Keratinocyte (primary cell): Measurements from ENCODE around the gene PPP4C. TPM values are rescaled to one million over a fixed set of nuclear protein-coding genes. Genes with fewer than 3 reads are reported as not detected.
A peak's percentile ranks its signal among the peaks of the same experiment; 100 is the strongest.

Experiments used
- DNase-seq: peaks from one replicate; pipeline ENCODE4 v3.0.0-alpha.2; 2011; ENCODE audit warnings: low read depth, missing footprints, low spot score
- FAIRE-seq: peaks from 2 replicates; lab custom pipeline; 2011; peaks lifted over from hg19 to GRCh38; lab: Jason Lieb, UNC
- H2AFZ ChIP-seq: 2 replicates; pipeline ENCODE4 v1.6.0; 2012; ENCODE audit warnings: low read length, control low read depth, inconsistent platforms; ENCODE audit not compliant: control insufficient read depth
- H3K27ac ChIP-seq: 2 replicates; pipeline ENCODE4 v1.5.1; 2011; ENCODE audit warnings: low read length; ENCODE audit not compliant: control insufficient read depth, insufficient read depth
- H3K27me3 ChIP-seq: 3 replicates; pipeline ENCODE4 v1.6.0; 2011; ENCODE audit warnings: low read length; ENCODE audit not compliant: control insufficient read depth, insufficient read depth; ENCODE audit errors: extremely low read depth
- H3K36me3 ChIP-seq, 2 experiments: 2 replicates in 1 of 2; 3 replicates in 1 of 2; pipeline ENCODE4 v1.5.1; 2011; ENCODE audit warnings: low read length in 2 of 2, mild to moderate bottlenecking in 1 of 2; ENCODE audit not compliant: control insufficient read depth in 2 of 2, insufficient read depth in 2 of 2; ENCODE audit errors: extremely low read depth in 1 of 2
- H3K4me1 ChIP-seq: 3 replicates; pipeline ENCODE4 v1.5.1; 2011; ENCODE audit warnings: low read length; ENCODE audit not compliant: control insufficient read depth, insufficient read depth; ENCODE audit errors: extremely low read depth
- H3K4me2 ChIP-seq: 3 replicates; pipeline ENCODE4 v1.6.0; 2011; ENCODE audit warnings: low read depth, low read length; ENCODE audit not compliant: control insufficient read depth, insufficient read depth; ENCODE audit errors: extremely low read depth
- H3K4me3 ChIP-seq, 3 experiments: fragments of 200-600 bp in 1 of 3; sonication (generic) in 1 of 3; 2 replicates in 2 of 3; 3 replicates in 1 of 3; pipeline ENCODE4 v1.5.1; 2011 to 2016; ENCODE audit warnings: low read length in 3 of 3, mild to moderate bottlenecking in 3 of 3, control low read depth in 2 of 3, inconsistent platforms in 1 of 3, low read depth in 1 of 3, mixed read lengths in 1 of 3, mixed run types in 1 of 3, moderate library complexity in 1 of 3; ENCODE audit not compliant: control insufficient read depth in 2 of 3, insufficient read depth in 2 of 3; ENCODE audit errors: extremely low read depth in 1 of 3
- H3K79me2 ChIP-seq: 2 replicates; pipeline ENCODE4 v1.6.0; 2012; ENCODE audit warnings: low read length; ENCODE audit not compliant: control insufficient read depth, insufficient read depth
- H3K9ac ChIP-seq: 3 replicates; pipeline ENCODE4 v1.6.0; 2011; ENCODE audit warnings: low read length; ENCODE audit not compliant: control insufficient read depth, insufficient read depth; ENCODE audit errors: extremely low read depth
- H3K9me1 ChIP-seq: 3 replicates; pipeline ENCODE4 v1.6.0; 2011; ENCODE audit warnings: low read length; ENCODE audit not compliant: control insufficient read depth, insufficient read depth; ENCODE audit errors: extremely low read depth
- H3K9me3 ChIP-seq: 2 replicates; pipeline ENCODE4 v1.5.1; 2012; ENCODE audit warnings: low read depth, low read length; ENCODE audit not compliant: control insufficient read depth
- H4K20me1 ChIP-seq: 3 replicates; pipeline ENCODE4 v1.6.0; 2011; ENCODE audit warnings: low read length; ENCODE audit not compliant: control insufficient read depth, insufficient read depth; ENCODE audit errors: extremely low read depth
- CTCF ChIP-seq, 3 experiments: IDR thresholded peaks in 1 of 3; conservative IDR thresholded peaks in 1 of 3; optimal IDR thresholded peaks in 1 of 3; 2 replicates in 2 of 3; 3 replicates in 1 of 3; pipeline versions ENCODE3 to v1.5.1; 2011; ENCODE audit warnings: low read length in 3 of 3, mild to moderate bottlenecking in 3 of 3, moderate library complexity in 2 of 3, control low read depth in 1 of 3, inconsistent platforms in 1 of 3; ENCODE audit not compliant: insufficient read depth in 2 of 3; ENCODE audit errors: extremely low read depth in 1 of 3
- EZH2 ChIP-seq: IDR thresholded peaks from one replicate; pipeline ENCODE4 v1.6.1; 2012; ENCODE audit warnings: inconsistent platforms, mild to moderate bottlenecking, low read length, moderate library complexity
- dilution Hi-C: fragments of 300-500 bp; cut with MboI; formaldehyde crosslinking; loops from one replicate; pipeline ENCODE4 v1.7.0; 2020; ENCODE audit warnings: low sequenced_read_pairs; ENCODE audit not compliant: extremely low pct_ligation_motif_present
- polyA plus RNA-seq, 5 experiments: library from polyadenylated mRNA; depleted of rRNA in 3 of 5; stranded (reverse) in 3 of 5; stranded (forward) in 1 of 5; unstranded in 1 of 5; fragments of >200 nt; gene quantifications; 1 replicate in 1 of 5; 2 replicates in 3 of 5; 3 replicates in 1 of 5; pipeline versions ENCODE4 v1.2.1 to v1.2.3, GENCODE V29; 2011 to 2012; ENCODE audit warnings: missing spikeins in 2 of 5, low read depth in 1 of 5, low replicate concordance in 1 of 5

Gene PPP4C
- polyA plus RNA-seq, 1 donor (not counting 4 experiments of a cell fraction or from before 2014, with no cell fraction given), result 124 TPM

GRCh38 chr16:30076276-30076791 is 540 bp downstream of the PPP4C start:
- FAIRE-seq (no peak), DNase-seq (no peak)
- Histone ChIP-seq H3K79me2 (peaks cover 51% of the 10 kb centered on the region), H4K20me1 (peaks cover 8% of the 10 kb centered on the region), H3K27ac (peak overlapping the region; percentile 80), H3K4me1 (peaks cover 23% of the 10 kb centered on the region), H3K4me3 (peak overlapping the region; percentile 83 to 98 (median 96)), H3K9ac (peak overlapping the region; percentile 91), H3K4me2 (peak overlapping the region; percentile 95), H2AFZ (peak overlapping the region; percentile 9), H3K27me3 (no peaks in the 10 kb centered on the region), H3K9me1 (no peaks in the 10 kb centered on the region), H3K36me3 (peaks cover 29 to 41% of the 10 kb centered on the region in 2 experiments), H3K9me3 (no peaks in the 10 kb centered on the region)
- dilution Hi-C loops, result no loop called here
- TF ChIP-seq CTCF (optimal IDR thresholded peaks at IDR 0.05 in 1 of 3, IDR thresholded peaks at IDR 0.05 in 1 of 3, conservative IDR thresholded peaks at IDR 0.05 in 1 of 3; ENCODE audit: extremely low read depth in 1 of 3, insufficient read depth in 2 of 3, low read length in 3 of 3) (no peak), EZH2 (no peak)

GRCh38 chr16:30077656-30078055 is 1.9 kb downstream of the PPP4C start:
- Histone ChIP-seq H4K20me1 (peaks cover 8% of the 10 kb centered on the region), H3K4me2 (peak overlapping the region; percentile 95), H3K27ac (peak overlapping the region; percentile 1), H3K9ac (peak overlapping the region; percentile 11), H2AFZ (no peak overlapping the region), H3K9me1 (no peaks in the 10 kb centered on the region), H3K79me2 (peaks cover 51% of the 10 kb centered on the region), H3K9me3 (no peaks in the 10 kb centered on the region), H3K27me3 (no peaks in the 10 kb centered on the region), H3K36me3 (peaks cover 30 to 41% of the 10 kb centered on the region in 2 experiments), H3K4me1 (peaks cover 23% of the 10 kb centered on the region), H3K4me3 (peak overlapping the region in 2 of 3 experiments; percentile 83 to 98)
- dilution Hi-C loops, result no loop called here
- no peak for FAIRE-seq
- DNase-seq, result no peak
- no peak for TF ChIP-seq CTCF (optimal IDR thresholded peaks at IDR 0.05 in 1 of 3, IDR thresholded peaks at IDR 0.05 in 1 of 3, conservative IDR thresholded peaks at IDR 0.05 in 1 of 3; ENCODE audit: extremely low read depth in 1 of 3, insufficient read depth in 2 of 3, low read length in 3 of 3)
- TF ChIP-seq EZH2, result no peak
